Activated CD4-positive, alpha-beta T cell treated with anti-CD3 and anti-CD28 coated beads for 24 hours (primary cell): ENCODE results near the gene ABCD1.

Experiments used
- DNase-seq, 2 donors: peaks; one replicate each; pipeline ENCODE4 v3.0.0-alpha.2; 2020; ENCODE audit warnings: low read depth in 2 of 2

The ABCD1 gene

GRCh38 chrX:153773741-153774575 lies 49.3 kb downstream of the ABCD1 start:
- no peak for DNase-seq

- no peak for DNase-seq
Measured at GRCh38 chrX:153774576-153775292, 50.1 kb downstream of the ABCD1 start.

GRCh38 chrX:153775293-153776119 lies 50.9 kb downstream of the ABCD1 start:
- no peak for DNase-seq

- no peak for DNase-seq
Measured at GRCh38 chrX:153776120-153776599, 51.5 kb downstream of the ABCD1 start.

- DNase-seq: no peak
Measured at GRCh38 chrX:153776611-153777045, 52.0 kb downstream of the ABCD1 start.

GRCh38 chrX:153777261-153778090 lies 52.8 kb downstream of the ABCD1 start:
- no peak for DNase-seq

GRCh38 chrX:153778181-153778580 lies 53.5 kb downstream of the ABCD1 start:
- no peak for DNase-seq

- DNase-seq: no peak
Measured at GRCh38 chrX:153778684-153779101, 54.0 kb downstream of the ABCD1 start.

- DNase-seq: no peak
Measured at GRCh38 chrX:153779891-153780677, 55.4 kb downstream of the ABCD1 start.

GRCh38 chrX:153780678-153781427 lies 56.2 kb downstream of the ABCD1 start, which contains the start of gene SRPK3:
Gene SRPK3 (plus strand): TSS chrX:153781041. CDS start chrX:153781087, 46 bp downstream.
- no peak for DNase-seq

- no peak for DNase-seq
Measured at GRCh38 chrX:153781428-153782047, 56.9 kb downstream of the ABCD1 start.

- DNase-seq: no peak
Measured at GRCh38 chrX:153782313-153782712, 57.7 kb downstream of the ABCD1 start.

- DNase-seq: no peak
Measured at GRCh38 chrX:153782871-153783270, 58.2 kb downstream of the ABCD1 start.

- DNase-seq: no peak
Measured at GRCh38 chrX:153783378-153784013, 58.8 kb downstream of the ABCD1 start.

- no peak for DNase-seq
Measured at GRCh38 chrX:153784325-153784967, 59.8 kb downstream of the ABCD1 start.

- DNase-seq: no peak
Measured at GRCh38 chrX:153786669-153787068, 62.0 kb downstream of the ABCD1 start.

- DNase-seq: no peak
Measured at GRCh38 chrX:153789654-153790053, 65.0 kb downstream of the ABCD1 start.
